ENCODE results near the gene ADK. TPM values are rescaled to one million over a fixed set of nuclear protein-coding genes. Genes with fewer than 3 reads are reported as not detected.

The ADK gene
- total RNA-seq, 1 donor from 2014 or later: 46.1 TPM

- Mint-ChIP-seq H3K9me3 (no peaks in the 10 kb centered on the region), H3K27me3 (no peaks in the 10 kb centered on the region)
Observed at GRCh38 chr10:74418285-74418872, 267.4 kb downstream of the ADK start.

GRCh38 chr10:74419491-74419951 is 268.5 kb downstream of the ADK start:
- Mint-ChIP-seq H3K36me3 (ENCODE audit: low read depth) (peaks cover 34% of the 10 kb centered on the region), H3K9me3 (peaks cover 2% of the 10 kb centered on the region), H3K27ac (no peak overlapping the region), H3K4me3 (no peak overlapping the region), H3K4me1 (peaks cover 21% of the 10 kb centered on the region), H3K27me3 (no peaks in the 10 kb centered on the region)
- TF ChIP-seq CTCF (IDR thresholded peaks at IDR 0.05): no peak
- ChIA-PET POLR2A (interaction anchor here (0.5 to 1.6 kb wide), 2 partner anchors 260 to 407 kb away, joined by 4 read pairs; partner anchors contain the start of gene KAT6B), CTCF (interaction anchor here (0.6 to 1.6 kb wide), 10 partner anchors 9 to 815 kb away, joined by 3 to 7 read pairs (median 3); no protein-coding TSS in a partner anchor)
- intact Hi-C loops (cut with micrococcal nuclease): loop anchor here (1.0 kb wide), 1 partner anchor 681 kb away; no protein-coding TSS in a partner anchor
- no peak for ATAC-seq (ENCODE audit: low read depth)
- DNase-seq: no peak

More at GRCh38 chr10:74418285-74418872, 267.4 kb downstream of the ADK start:
- no peak for ATAC-seq (ENCODE audit: low read depth)
- Mint-ChIP-seq H3K4me1 (peaks cover 21% of the 10 kb centered on the region), H3K27ac (no peak overlapping the region), H3K36me3 (ENCODE audit: low read depth) (peaks cover 30% of the 10 kb centered on the region), H3K4me3 (no peak overlapping the region)
- ChIA-PET POLR2A (no interaction called here), CTCF (interaction anchor here (1.2 to 1.4 kb wide), 2 partner anchors 602 to 816 kb away, joined by 3 to 5 read pairs; no protein-coding TSS in a partner anchor)
- TF ChIP-seq CTCF (IDR thresholded peaks at IDR 0.05): no peak
- intact Hi-C loops (cut with micrococcal nuclease): no loop called here
- DNase-seq: no peak

GRCh38 chr10:74419958-74420375 is 268.9 kb downstream of the ADK start:
- no peak for DNase-seq

GRCh38 chr10:74424565-74424964 is 273.5 kb downstream of the ADK start:
- Mint-ChIP-seq H3K27ac (no peak overlapping the region), H3K36me3 (ENCODE audit: low read depth) (peaks cover 50% of the 10 kb centered on the region), H3K4me3 (no peak overlapping the region), H3K9me3 (peaks cover 2% of the 10 kb centered on the region), H3K4me1 (peaks cover 7% of the 10 kb centered on the region), H3K27me3 (no peaks in the 10 kb centered on the region)
- no peak for TF ChIP-seq CTCF (IDR thresholded peaks at IDR 0.05)
- CTCF ChIA-PET: no interaction called here
- POLR2A ChIA-PET: no interaction called here
- no peak for ATAC-seq (ENCODE audit: low read depth)
- intact Hi-C loops (cut with micrococcal nuclease): loop anchor here (10.0 kb wide), 1 partner anchor 810 kb away; the partner anchor contains the start of gene COMTD1
- no peak for DNase-seq

More at GRCh38 chr10:74419958-74420375, 268.9 kb downstream of the ADK start:
- ATAC-seq (ENCODE audit: low read depth): peak; percentile 58
- Mint-ChIP-seq H3K4me1 (peaks cover 21% of the 10 kb centered on the region), H3K36me3 (ENCODE audit: low read depth) (peaks cover 36% of the 10 kb centered on the region), H3K27me3 (no peaks in the 10 kb centered on the region), H3K9me3 (peaks cover 2% of the 10 kb centered on the region), H3K27ac (peak overlapping the region; percentile 1), H3K4me3 (no peak overlapping the region)
- intact Hi-C loops (cut with micrococcal nuclease): loop anchor here (1.0 to 10.0 kb wide), 3 partner anchors 602 to 815 kb away; partner anchors contain the start of gene COMTD1
- no peak for TF ChIP-seq CTCF (IDR thresholded peaks at IDR 0.05)
- POLR2A ChIA-PET: interaction anchor here (1.6 kb wide), 1 partner anchor 406 kb away, joined by 4 read pairs; the partner anchor contains the start of gene KAT6B
- CTCF ChIA-PET: interaction anchor here (0.6 to 1.7 kb wide), 9 partner anchors 8 to 604 kb away, joined by 3 to 11 read pairs (median 4); no protein-coding TSS in a partner anchor

- CTCF ChIA-PET: no interaction called here
- POLR2A ChIA-PET: no interaction called here
- H3K36me3 Mint-ChIP-seq (ENCODE audit: low read depth): peaks cover 54% of the 10 kb centered on the region
- intact Hi-C loops (cut with micrococcal nuclease): loop anchor here (10.0 kb wide), 1 partner anchor 809 kb away; the partner anchor contains the start of gene COMTD1
- TF ChIP-seq CTCF (IDR thresholded peaks at IDR 0.05): no peak
- no peaks in the 10 kb centered on the region for H3K27me3 Mint-ChIP-seq
- H3K9me3 Mint-ChIP-seq: peaks cover 2% of the 10 kb centered on the region
- no peak for ATAC-seq (ENCODE audit: low read depth)
- H3K27ac Mint-ChIP-seq: no peak overlapping the region
- H3K4me1 Mint-ChIP-seq: no peaks in the 10 kb centered on the region
- DNase-seq: no peak
- H3K4me3 Mint-ChIP-seq: no peak overlapping the region
Observed at GRCh38 chr10:74425456-74426001, 274.5 kb downstream of the ADK start.

Measured in activated B cell treated with CpG ODN at 0.5 μM for 24 hours (primary cell).